Muscle of back (tissue), 11 donors: ENCODE data around the gene UBR2. TPM values are rescaled to one million over a fixed set of nuclear protein-coding genes. Genes with fewer than 3 reads are reported as not detected.
A peak's percentile ranks its signal among the peaks of the same experiment; 100 is the strongest.
"Not testable (repeated sequence)": the region's sequence is repeated elsewhere in the genome, so short reads cannot be mapped to it uniquely, and the experiment has no call there.

ENCODE experiments used
- DNase-seq, 3 donors: peaks; one replicate each; pipeline versions ENCODE4 v3.0.0 to v3.0.0-alpha.2; 2013
- polyA plus RNA-seq, 10 donors: library from polyadenylated mRNA; unstranded; fragments of 120-200 nt; gene quantifications; one replicate each; pipeline ENCODE4 v1.2.1, GENCODE V29; 2013; ENCODE audit not compliant: insufficient read length in 10 of 10

Gene UBR2
- polyA plus RNA-seq, 10 donors: 13.1 to 22.1 (median 17.2) TPM

GRCh38 chr6:42692137-42692911 lies 128.5 kb downstream of the UBR2 start:
- no peak for DNase-seq

- DNase-seq: no peak
Observed at GRCh38 chr6:42693725-42694323, 130.0 kb downstream of the UBR2 start.

GRCh38 chr6:42694586-42694985 lies 130.8 kb downstream of the UBR2 start:
- peak in 1 of 3 donors; percentile 54 for DNase-seq

GRCh38 chr6:42696526-42697267 lies 132.9 kb downstream of the UBR2 start:
- DNase-seq: peak in 2 of 3 donors; percentile 22 to 29

GRCh38 chr6:42697268-42697655 lies 133.4 kb downstream of the UBR2 start:
- DNase-seq: no peak

- DNase-seq: no peak
Observed at GRCh38 chr6:42698217-42698616, 134.4 kb downstream of the UBR2 start.

- DNase-seq: peak in 1 of 3 donors; percentile 43
Observed at GRCh38 chr6:42702200-42702599, 138.4 kb downstream of the UBR2 start.

GRCh38 chr6:42702786-42703185 lies 139.0 kb downstream of the UBR2 start:
- not testable (repeated sequence) for DNase-seq

GRCh38 chr6:42704251-42704936 lies 140.6 kb downstream of the UBR2 start:
- peak; percentile 60 to 72 (median 64) for DNase-seq

- DNase-seq: no peak
Observed at GRCh38 chr6:42704937-42705374, 141.1 kb downstream of the UBR2 start.

- no peak for DNase-seq
Observed at GRCh38 chr6:42707595-42707994, 143.8 kb downstream of the UBR2 start.

GRCh38 chr6:42708096-42708495 lies 144.3 kb downstream of the UBR2 start:
- DNase-seq: no peak

GRCh38 chr6:42709871-42710270 lies 146.0 kb downstream of the UBR2 start:
- DNase-seq: no peak

- no peak for DNase-seq
Observed at GRCh38 chr6:42710316-42710715, 146.5 kb downstream of the UBR2 start.

- DNase-seq: no peak
Observed at GRCh38 chr6:42711930-42712329, 148.1 kb downstream of the UBR2 start.

- no peak for DNase-seq
Observed at GRCh38 chr6:42714098-42714761, 150.4 kb downstream of the UBR2 start.

- DNase-seq: no peak
Observed at GRCh38 chr6:42715871-42716270, 152.0 kb downstream of the UBR2 start.

- DNase-seq: no peak
Observed at GRCh38 chr6:42720739-42721138, 156.9 kb downstream of the UBR2 start.

- DNase-seq: no peak
Observed at GRCh38 chr6:42722497-42722896, 158.7 kb downstream of the UBR2 start, which contains the start of gene PRPH2. Gene PRPH2, minus strand, starts transcription at chr6:42722597. Its CDS starts 263 bp downstream, at chr6:42722334.

GRCh38 chr6:42724825-42725224 lies 161.0 kb downstream of the UBR2 start:
- no peak for DNase-seq

- DNase-seq: peak in 1 of 3 donors; percentile 13
Observed at GRCh38 chr6:42726026-42726425, 162.2 kb downstream of the UBR2 start.
